Liver (tissue), 9 donors: ENCODE measurements around the gene ISOC1. TPM values are rescaled to one million over a fixed set of nuclear protein-coding genes. Genes with fewer than 3 reads are reported as not detected.

Source experiments
- DNase-seq: peaks from one replicate; pipeline ENCODE4 v3.0.0-alpha.2; 2017; ENCODE audit warnings: low spot score
- H3K27ac ChIP-seq, 2 donors: one replicate each; pipeline ENCODE4 v1.7.0; 2013; ENCODE audit warnings: inconsistent platforms in 2 of 2, low read length in 2 of 2, control low read depth in 1 of 2, low read depth in 1 of 2, mild to moderate bottlenecking in 1 of 2
- H3K27me3 ChIP-seq, 4 donors: one replicate each; pipeline versions ENCODE4 v1.6.1 to v1.7.0; 2013; ENCODE audit warnings: low read length in 3 of 4, inconsistent platforms in 1 of 4, mild to moderate bottlenecking in 1 of 4, moderate library complexity in 1 of 4; ENCODE audit not compliant: control insufficient read depth in 4 of 4, insufficient read depth in 4 of 4
- H3K36me3 ChIP-seq, 4 donors: one replicate each; pipeline versions ENCODE4 v1.6.1 to v1.7.0; 2013; ENCODE audit warnings: low read length in 3 of 4, mild to moderate bottlenecking in 3 of 4, low read depth in 1 of 4, moderate library complexity in 1 of 4; ENCODE audit not compliant: control insufficient read depth in 4 of 4, insufficient read depth in 3 of 4
- H3K4me1 ChIP-seq, 4 donors: one replicate each; pipeline versions ENCODE4 v1.6.1 to v1.7.0; 2013; ENCODE audit warnings: low read length in 3 of 4, mild to moderate bottlenecking in 3 of 4, moderate library complexity in 1 of 4; ENCODE audit not compliant: control insufficient read depth in 4 of 4, insufficient read depth in 4 of 4
- H3K4me3 ChIP-seq, 3 donors: one replicate each; pipeline versions ENCODE4 v1.6.1 to v1.7.0; 2013; ENCODE audit warnings: low read length in 3 of 3, control low read depth in 1 of 3, low read depth in 1 of 3, mild to moderate bottlenecking in 1 of 3
- H3K9ac ChIP-seq, 2 donors: one replicate each; pipeline ENCODE4 v1.7.0; 2013; ENCODE audit warnings: low read length in 2 of 2, mild to moderate bottlenecking in 2 of 2, moderate library complexity in 2 of 2, control low read depth in 1 of 2, low read depth in 1 of 2
- H3K9me3 ChIP-seq, 4 donors: one replicate each; pipeline versions ENCODE4 v1.6.1 to v1.7.0; 2013; ENCODE audit warnings: low read length in 3 of 4; ENCODE audit not compliant: control insufficient read depth in 4 of 4
- EGR1 ChIP-seq, 2 donors: IDR thresholded peaks; 2 replicates each; pipeline ENCODE4 v1.6.1; 2016 to 2018; ENCODE audit warnings: antibody characterized with exemption in 2 of 2, low read depth in 2 of 2
- FOXA1 ChIP-seq: IDR thresholded peaks from 2 replicates; pipeline ENCODE4 v1.6.1; 2016; ENCODE audit warnings: antibody characterized with exemption
- FOXA2 ChIP-seq: IDR thresholded peaks from 2 replicates; pipeline ENCODE4 v1.6.1; 2016; ENCODE audit warnings: antibody characterized with exemption
- GABPA ChIP-seq, 2 donors: IDR thresholded peaks in 1 of 2; conservative IDR thresholded peaks in 1 of 2; 2 replicates each; pipeline ENCODE4 v1.6.1; 2016; ENCODE audit warnings: antibody characterized with exemption in 2 of 2, mild to moderate bottlenecking in 1 of 2, moderate library complexity in 1 of 2
- HNF4A ChIP-seq, 2 donors: conservative IDR thresholded peaks; 2 replicates each; pipeline ENCODE4 v1.6.1; 2016; ENCODE audit warnings: antibody characterized with exemption in 2 of 2, mild to moderate bottlenecking in 2 of 2
- JUND ChIP-seq, 2 donors: IDR thresholded peaks; 2 replicates each; pipeline ENCODE4 v1.6.1; 2016; ENCODE audit warnings: antibody characterized with exemption in 2 of 2
- NR2F2 ChIP-seq: IDR thresholded peaks from 2 replicates; pipeline ENCODE4 v1.6.1; 2016; ENCODE audit warnings: antibody characterized with exemption
- RAD21 ChIP-seq, 2 donors: IDR thresholded peaks; 2 replicates each; pipeline ENCODE4 v1.6.1; 2016; ENCODE audit warnings: antibody characterized with exemption in 2 of 2, mild to moderate bottlenecking in 2 of 2
- SP1 ChIP-seq: IDR thresholded peaks from 2 replicates; pipeline ENCODE4 v1.6.1; 2018; ENCODE audit warnings: antibody characterized with exemption, mild to moderate bottlenecking
- YY1 ChIP-seq: IDR thresholded peaks from 2 replicates; pipeline ENCODE4 v1.6.1; 2016; ENCODE audit warnings: antibody characterized with exemption, mild to moderate bottlenecking
- WGBS: extraction: QIAGEN DNeasy Blood & Tissue Kit; methylation state at CpG from one replicate; pipeline ENCODE4 v1.1.7; 2013; 5-methylcytosine and 5-hydroxymethylcytosine counted together
- polyA plus RNA-seq, 2 donors: library from polyadenylated mRNA; stranded (reverse) in 1 of 2; unstranded in 1 of 2; fragments of 200-250 nt in 1 of 2; fragments of >200 nt in 1 of 2; fragmentation: Nextera tagmentation in 1 of 2; extraction: Ambion mirVana in 1 of 2; gene quantifications; one replicate each; pipeline versions ENCODE4 v1.2.1 to v1.2.3, GENCODE V29; 2013 to 2015
- total RNA-seq, 2 donors: library from RNA; depleted of rRNA; stranded (reverse); fragments of >200 nt; gene quantifications; one replicate each; pipeline ENCODE4 v1.2.3, GENCODE V29; 2014
- TF ChIP-seq, protein P1 (sequence below): IDR thresholded peaks from 2 replicates; pipeline ENCODE4 v1.6.1; 2016; ENCODE audit warnings: antibody characterized with exemption
- TF ChIP-seq, protein P2 (sequence below): fragments of 150-350 bp; IDR thresholded peaks from 2 replicates; pipeline ENCODE4 v1.5.1; 2017; ENCODE audit warnings: improper control_type of control experiment, low read depth, low read length; ENCODE audit not compliant: missing input control
- TF ChIP-seq, protein P3 (sequence below): IDR thresholded peaks from 2 replicates; pipeline ENCODE4 v1.6.1; 2016; ENCODE audit warnings: antibody characterized with exemption
- TF ChIP-seq, protein P4 (sequence below): IDR thresholded peaks from 2 replicates; pipeline ENCODE4 v1.6.1; 2016; ENCODE audit warnings: antibody characterized with exemption, mild to moderate bottlenecking
- TF ChIP-seq, protein P5 (sequence below): IDR thresholded peaks from 2 replicates; pipeline ENCODE4 v1.6.1; 2016; ENCODE audit warnings: antibody characterized with exemption
- donor health status: healthy.
- donor health status: healthy.
- donor health status: healthy.
- donor health status: healthy.
- donor health status: healthy.

The ISOC1 gene
- total and polyA plus RNA-seq, 4 donors = 34.1 to 52.9 (median 41.8) TPM

DNA sequence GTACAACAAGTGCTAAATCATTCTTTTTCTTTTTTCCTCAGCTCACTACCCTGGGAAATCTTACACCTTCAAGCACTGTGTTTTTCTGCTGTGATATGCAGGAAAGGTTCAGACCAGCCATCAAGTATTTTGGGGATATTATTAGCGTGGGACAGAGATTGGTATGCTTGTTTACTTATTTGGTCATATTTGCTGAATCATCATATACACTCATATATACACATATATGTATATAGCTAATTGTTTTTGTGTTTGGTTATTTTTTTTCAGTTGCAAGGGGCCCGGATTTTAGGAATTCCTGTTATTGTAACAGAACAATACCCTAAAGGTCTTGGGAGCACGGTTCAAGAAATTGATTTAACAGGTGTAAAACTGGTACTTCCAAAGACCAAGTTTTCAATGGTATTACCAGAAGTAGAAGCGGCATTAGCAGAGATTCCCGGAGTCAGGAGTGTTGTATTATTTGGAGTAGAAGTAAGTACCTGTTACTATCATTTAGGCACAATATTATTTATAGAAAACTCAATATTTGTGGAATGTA is 10.4 kb downstream of the ISOC1 start:
- Histone ChIP-seq H3K4me3 (no peak overlapping the region), H3K36me3 (peaks cover 2 to 10% (median 8%) of the 10 kb centered on the region in 4 donors), H3K4me1 (peaks cover 0 to 11% (median 4%) of the 10 kb centered on the region in 4 donors), H3K9me3 (no peaks in the 10 kb centered on the region), H3K9ac (no peak overlapping the region), H3K27me3 (no peaks in the 10 kb centered on the region), H3K27ac (no peak overlapping the region)
- WGBS = 94% methylated on average over 5 of the region's 5 CpGs
- TF ChIP-seq, protein P1, sequence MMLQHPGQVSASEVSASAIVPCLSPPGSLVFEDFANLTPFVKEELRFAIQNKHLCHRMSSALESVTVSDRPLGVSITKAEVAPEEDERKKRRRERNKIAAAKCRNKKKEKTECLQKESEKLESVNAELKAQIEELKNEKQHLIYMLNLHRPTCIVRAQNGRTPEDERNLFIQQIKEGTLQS = no peak
- TF ChIP-seq, protein P2, sequence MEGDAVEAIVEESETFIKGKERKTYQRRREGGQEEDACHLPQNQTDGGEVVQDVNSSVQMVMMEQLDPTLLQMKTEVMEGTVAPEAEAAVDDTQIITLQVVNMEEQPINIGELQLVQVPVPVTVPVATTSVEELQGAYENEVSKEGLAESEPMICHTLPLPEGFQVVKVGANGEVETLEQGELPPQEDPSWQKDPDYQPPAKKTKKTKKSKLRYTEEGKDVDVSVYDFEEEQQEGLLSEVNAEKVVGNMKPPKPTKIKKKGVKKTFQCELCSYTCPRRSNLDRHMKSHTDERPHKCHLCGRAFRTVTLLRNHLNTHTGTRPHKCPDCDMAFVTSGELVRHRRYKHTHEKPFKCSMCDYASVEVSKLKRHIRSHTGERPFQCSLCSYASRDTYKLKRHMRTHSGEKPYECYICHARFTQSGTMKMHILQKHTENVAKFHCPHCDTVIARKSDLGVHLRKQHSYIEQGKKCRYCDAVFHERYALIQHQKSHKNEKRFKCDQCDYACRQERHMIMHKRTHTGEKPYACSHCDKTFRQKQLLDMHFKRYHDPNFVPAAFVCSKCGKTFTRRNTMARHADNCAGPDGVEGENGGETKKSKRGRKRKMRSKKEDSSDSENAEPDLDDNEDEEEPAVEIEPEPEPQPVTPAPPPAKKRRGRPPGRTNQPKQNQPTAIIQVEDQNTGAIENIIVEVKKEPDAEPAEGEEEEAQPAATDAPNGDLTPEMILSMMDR = no peak
- no peak for TF ChIP-seq SP1
- no peak for TF ChIP-seq FOXA1
- TF ChIP-seq RAD21 (IDR thresholded peaks at IDR 0.05) = no peak
- TF ChIP-seq, protein P3, sequence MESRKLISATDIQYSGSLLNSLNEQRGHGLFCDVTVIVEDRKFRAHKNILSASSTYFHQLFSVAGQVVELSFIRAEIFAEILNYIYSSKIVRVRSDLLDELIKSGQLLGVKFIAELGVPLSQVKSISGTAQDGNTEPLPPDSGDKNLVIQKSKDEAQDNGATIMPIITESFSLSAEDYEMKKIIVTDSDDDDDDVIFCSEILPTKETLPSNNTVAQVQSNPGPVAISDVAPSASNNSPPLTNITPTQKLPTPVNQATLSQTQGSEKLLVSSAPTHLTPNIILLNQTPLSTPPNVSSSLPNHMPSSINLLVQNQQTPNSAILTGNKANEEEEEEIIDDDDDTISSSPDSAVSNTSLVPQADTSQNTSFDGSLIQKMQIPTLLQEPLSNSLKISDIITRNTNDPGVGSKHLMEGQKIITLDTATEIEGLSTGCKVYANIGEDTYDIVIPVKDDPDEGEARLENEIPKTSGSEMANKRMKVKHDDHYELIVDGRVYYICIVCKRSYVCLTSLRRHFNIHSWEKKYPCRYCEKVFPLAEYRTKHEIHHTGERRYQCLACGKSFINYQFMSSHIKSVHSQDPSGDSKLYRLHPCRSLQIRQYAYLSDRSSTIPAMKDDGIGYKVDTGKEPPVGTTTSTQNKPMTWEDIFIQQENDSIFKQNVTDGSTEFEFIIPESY = no peak
- TF ChIP-seq NR2F2 = no peak
- TF ChIP-seq, protein P4, sequence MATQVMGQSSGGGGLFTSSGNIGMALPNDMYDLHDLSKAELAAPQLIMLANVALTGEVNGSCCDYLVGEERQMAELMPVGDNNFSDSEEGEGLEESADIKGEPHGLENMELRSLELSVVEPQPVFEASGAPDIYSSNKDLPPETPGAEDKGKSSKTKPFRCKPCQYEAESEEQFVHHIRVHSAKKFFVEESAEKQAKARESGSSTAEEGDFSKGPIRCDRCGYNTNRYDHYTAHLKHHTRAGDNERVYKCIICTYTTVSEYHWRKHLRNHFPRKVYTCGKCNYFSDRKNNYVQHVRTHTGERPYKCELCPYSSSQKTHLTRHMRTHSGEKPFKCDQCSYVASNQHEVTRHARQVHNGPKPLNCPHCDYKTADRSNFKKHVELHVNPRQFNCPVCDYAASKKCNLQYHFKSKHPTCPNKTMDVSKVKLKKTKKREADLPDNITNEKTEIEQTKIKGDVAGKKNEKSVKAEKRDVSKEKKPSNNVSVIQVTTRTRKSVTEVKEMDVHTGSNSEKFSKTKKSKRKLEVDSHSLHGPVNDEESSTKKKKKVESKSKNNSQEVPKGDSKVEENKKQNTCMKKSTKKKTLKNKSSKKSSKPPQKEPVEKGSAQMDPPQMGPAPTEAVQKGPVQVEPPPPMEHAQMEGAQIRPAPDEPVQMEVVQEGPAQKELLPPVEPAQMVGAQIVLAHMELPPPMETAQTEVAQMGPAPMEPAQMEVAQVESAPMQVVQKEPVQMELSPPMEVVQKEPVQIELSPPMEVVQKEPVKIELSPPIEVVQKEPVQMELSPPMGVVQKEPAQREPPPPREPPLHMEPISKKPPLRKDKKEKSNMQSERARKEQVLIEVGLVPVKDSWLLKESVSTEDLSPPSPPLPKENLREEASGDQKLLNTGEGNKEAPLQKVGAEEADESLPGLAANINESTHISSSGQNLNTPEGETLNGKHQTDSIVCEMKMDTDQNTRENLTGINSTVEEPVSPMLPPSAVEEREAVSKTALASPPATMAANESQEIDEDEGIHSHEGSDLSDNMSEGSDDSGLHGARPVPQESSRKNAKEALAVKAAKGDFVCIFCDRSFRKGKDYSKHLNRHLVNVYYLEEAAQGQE = no peak
- no peak for TF ChIP-seq EGR1 (IDR thresholded peaks at IDR 0.05; ENCODE audit: low read depth in 2 of 2)
- no peak for DNase-seq

DNA sequence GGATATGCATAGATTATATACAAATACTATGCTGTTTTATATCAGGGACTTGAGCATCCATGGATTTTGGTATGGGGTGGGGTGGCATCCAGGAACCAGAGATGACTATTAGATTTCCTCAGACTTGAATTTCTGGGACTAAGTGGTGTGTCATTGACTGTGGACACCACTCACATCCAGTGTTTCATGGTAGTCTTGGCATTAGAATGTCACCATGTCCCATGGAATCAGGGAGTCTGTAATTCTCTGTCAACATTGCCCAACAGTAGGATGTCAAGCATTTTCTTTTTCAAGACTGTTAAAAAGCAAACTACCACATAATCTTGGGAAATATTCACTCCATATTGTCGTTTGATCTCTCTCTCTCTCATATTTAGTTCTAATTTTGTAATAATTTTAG is 13.1 kb downstream of the ISOC1 start:
- H3K27ac ChIP-seq = no peak overlapping the region
- peaks cover 5 to 16% (median 10%) of the 10 kb centered on the region in 4 donors for H3K4me1 ChIP-seq
- WGBS = 82% methylated on average over 1 of the region's 1 CpG
- no peaks in the 10 kb centered on the region for H3K9me3 ChIP-seq
- H3K9ac ChIP-seq = no peak overlapping the region
- H3K4me3 ChIP-seq = no peak overlapping the region
- peaks cover 2 to 10% (median 9%) of the 10 kb centered on the region in 4 donors for H3K36me3 ChIP-seq
- no peak for DNase-seq
- H3K27me3 ChIP-seq = no peaks in the 10 kb centered on the region
- no peak for TF ChIP-seq YY1
- TF ChIP-seq FOXA2 = no peak
- no peak for TF ChIP-seq NR2F2
- TF ChIP-seq, protein P1 = no peak
- TF ChIP-seq EGR1 (IDR thresholded peaks at IDR 0.05; ENCODE audit: low read depth in 2 of 2) = no peak
- no peak for TF ChIP-seq SP1
- TF ChIP-seq, protein P4 = no peak
- no peak for TF ChIP-seq FOXA1
- TF ChIP-seq, protein P2 = no peak
- no peak for TF ChIP-seq GABPA (IDR thresholded peaks at IDR 0.05 in 1 of 2, conservative IDR thresholded peaks at IDR 0.05 in 1 of 2)
- no peak for TF ChIP-seq HNF4A (conservative IDR thresholded peaks at IDR 0.05)
- TF ChIP-seq, protein P5, sequence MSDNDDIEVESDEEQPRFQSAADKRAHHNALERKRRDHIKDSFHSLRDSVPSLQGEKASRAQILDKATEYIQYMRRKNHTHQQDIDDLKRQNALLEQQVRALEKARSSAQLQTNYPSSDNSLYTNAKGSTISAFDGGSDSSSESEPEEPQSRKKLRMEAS = no peak
- TF ChIP-seq JUND (IDR thresholded peaks at IDR 0.05) = no peak
